HepG2 (cell line): Measurements from ENCODE around the gene KCNK10. TPM values are rescaled to one million over a fixed set of nuclear protein-coding genes. Genes with fewer than 3 reads are reported as not detected.

Experiments used
- ATAC-seq: fragments of 200-7000 bp; cut with Tn5 transposase; 3 replicates; pipeline ENCODE4 v1.9.1; 2020; ENCODE audit warnings: mild to moderate bottlenecking, moderate library complexity
- BruUV-seq: library from RNA; stranded (reverse); fragments of 400-500 nt; replicated peaks from 2 replicates; lab custom pipeline; 2021; lab: Mats Ljungman, UMichigan
- CTCF ChIA-PET: fragments of 300-600 bp; formaldehyde crosslinking; extraction: SDS; loops from one replicate; lab custom pipeline; 2021; ENCODE audit warnings: low total read pairs, inconsistent platforms, low intra/inter-chr PET ratio; lab: Yijun Ruan, JAX
- POLR2A ChIA-PET: fragments of 350-600 bp; sonication (Branson Sonifier 250); formaldehyde crosslinking; loops from one replicate; lab custom pipeline; 2020; ENCODE audit warnings: antibody characterized with exemption, inconsistent platforms; lab: Yijun Ruan, JAX
- DNase-seq: peaks from one replicate; pipeline ENCODE4 v3.0.0-alpha.2; 2015; ENCODE audit warnings: low spot score
- FAIRE-seq: peaks from 3 replicates; lab custom pipeline; 2011; peaks lifted over from hg19 to GRCh38; lab: Jason Lieb, UNC
- H2AFZ ChIP-seq: one replicate; pipeline ENCODE4 v1.6.1; 2011; ENCODE audit warnings: low read length, inconsistent platforms
- H3K27ac ChIP-seq: fragments of 300-600 bp; 3 replicates; pipeline ENCODE4 v1.8.0; 2011; ENCODE audit warnings: mixed run types, mild to moderate bottlenecking, mixed read lengths, low read length, inconsistent platforms; ENCODE audit not compliant: insufficient read depth; ENCODE audit errors: extremely low read length
- H3K27me3 ChIP-seq, 2 experiments: fragments of 200-600 bp in 1 of 2; 2 replicates in 1 of 2; 3 replicates in 1 of 2; pipeline versions ENCODE4 v1.6.0 to v1.8.0; 2011; ENCODE audit warnings: low read length in 2 of 2, mild to moderate bottlenecking in 2 of 2, moderate library complexity in 2 of 2, inconsistent platforms in 1 of 2; ENCODE audit not compliant: insufficient read depth in 2 of 2, control insufficient read depth in 1 of 2
- H3K36me3 ChIP-seq, 2 experiments: fragments of 200-600 bp in 1 of 2; replicated peaks in 1 of 2; 2 replicates in 1 of 2; 3 replicates in 1 of 2; pipeline versions ENCODE4 v1.5.1 to v1.8.0; 2011; ENCODE audit warnings: low read length in 2 of 2, inconsistent platforms in 1 of 2; ENCODE audit not compliant: insufficient read depth in 2 of 2, control insufficient read depth in 1 of 2
- H3K4me1 ChIP-seq: 2 replicates; pipeline ENCODE4 v1.5.1; 2012; ENCODE audit warnings: low read length, inconsistent platforms; ENCODE audit not compliant: insufficient read depth
- H3K4me2 ChIP-seq: 2 replicates; pipeline ENCODE4 v1.6.0; 2011; ENCODE audit warnings: low read depth, low read length, inconsistent platforms
- H3K4me3 ChIP-seq, 3 experiments: fragments of 200-600 bp in 1 of 3; sonication (generic), shearing (Covaris generic) in 1 of 3; replicated peaks in 1 of 3; 2 replicates each; pipeline ENCODE4 v1.5.1; 2011 to 2016; ENCODE audit warnings: low read length in 3 of 3, inconsistent platforms in 2 of 3, low read depth in 2 of 3, mild to moderate bottlenecking in 2 of 3, control low read depth in 1 of 3, mixed read lengths in 1 of 3; ENCODE audit not compliant: insufficient read depth in 1 of 3
- H3K79me2 ChIP-seq: one replicate; pipeline ENCODE4 v1.6.1; 2011; ENCODE audit warnings: low read length, inconsistent platforms; ENCODE audit not compliant: insufficient read depth
- H3K9ac ChIP-seq: 2 replicates; pipeline ENCODE4 v1.6.0; 2011; ENCODE audit warnings: mild to moderate bottlenecking, low read depth, low read length, inconsistent platforms; ENCODE audit not compliant: insufficient read depth
- H3K9me3 ChIP-seq: 2 replicates; pipeline ENCODE4 v1.5.1; 2012; ENCODE audit warnings: mild to moderate bottlenecking, low read length
- H4K20me1 ChIP-seq: 2 replicates; pipeline ENCODE4 v1.6.0; 2011; ENCODE audit warnings: inconsistent platforms, mild to moderate bottlenecking, low read length, moderate library complexity; ENCODE audit not compliant: insufficient read depth
- ARNT ChIP-seq: fragments of 450-650 bp; IDR thresholded peaks from 2 replicates; pipeline ENCODE4 v1.6.1; 2017
- MATR3 ChIP-seq: sonication (generic); formaldehyde crosslinking; IDR thresholded peaks from 2 replicates; pipeline ENCODE4 v1.4.0; 2020; ENCODE audit warnings: missing genetic modification reagents
- MXD3 ChIP-seq: IDR thresholded peaks from 2 replicates; pipeline ENCODE4 v1.6.1; 2016; ENCODE audit warnings: mild to moderate bottlenecking, missing biosample characterization, missing genetic modification reagents
- RFX3 ChIP-seq: IDR thresholded peaks from 2 replicates; pipeline ENCODE4 v1.6.1; 2016; ENCODE audit warnings: missing biosample characterization, missing genetic modification reagents
- ZNF746 ChIP-seq: sonication (generic); formaldehyde crosslinking; IDR thresholded peaks from 2 replicates; pipeline ENCODE4 v1.8.0; 2022; ENCODE audit warnings: mild to moderate bottlenecking, missing genetic modification reagents
- WGBS: methylation state at CpG from one replicate; pipeline ENCODE4 v1.1.6; 2017; ENCODE audit warnings: low lambda C conversion rate; 5-methylcytosine and 5-hydroxymethylcytosine counted together
- in situ Hi-C: cut with HindIII; loops from 2 replicates; pipeline ENCODE4 v1.10.0; 2017; ENCODE audit warnings: low pct_unique_long_range_greater_than_20kb; ENCODE audit not compliant: extremely low pct_ligation_motif_present
- intact Hi-C: fragments of 100-400 bp; cut with micrococcal nuclease; formaldehyde crosslinking; loops from one replicate; pipeline ENCODE4 v1.10.0; 2022; ENCODE audit not compliant: unreplicated experiment
- polyA plus RNA-seq, 8 experiments: library from polyadenylated mRNA; depleted of rRNA in 3 of 8; stranded (reverse) in 7 of 8; unstranded in 1 of 8; fragments of >200 nt; fragmentation: Illumina TruSeq in 4 of 8; extraction: Trizol in 4 of 8; gene quantifications; 2 replicates each; pipeline versions ENCODE4 v1.2.1 to v1.2.3, GENCODE V29; 2011 to 2016; ENCODE audit warnings: low read depth in 4 of 8, missing spikeins in 1 of 8, mixed read lengths in 1 of 8; ENCODE audit not compliant: insufficient read depth in 1 of 8
- total RNA-seq, 5 experiments: library from RNA; depleted of rRNA; stranded (reverse); fragments of >200 nt; fragmentation: Illumina TruSeq; extraction: Trizol; gene quantifications; 2 replicates each; pipeline ENCODE4 v1.2.3, GENCODE V29; 2016; ENCODE audit warnings: low read depth in 1 of 5
- TF ChIP-seq, protein P1 (sequence below), 2 experiments: sonication (generic) in 1 of 2; formaldehyde crosslinking in 1 of 2; IDR thresholded peaks; 2 replicates each; pipeline versions ENCODE4 v1.5.1 to v1.6.1; 2011 to 2020; ENCODE audit warnings: borderline replicate concordance in 1 of 2, low read depth in 1 of 2, low read length in 1 of 2, mild to moderate bottlenecking in 1 of 2, missing genetic modification reagents in 1 of 2, moderate library complexity in 1 of 2
- TF ChIP-seq, protein P2 (sequence below): IDR thresholded peaks from 2 replicates; pipeline ENCODE4 v1.6.1; 2012; ENCODE audit warnings: inconsistent platforms

The KCNK10 gene
- total and polyA plus RNA-seq, 2 of the 13 experiments (the other 11 are each of a cell fraction or from before 2014, with no cell fraction given) = not detected

- Histone ChIP-seq H3K4me3 (no peak overlapping the region), H3K36me3 (no peaks in the 10 kb centered on the region), H3K4me1 (peaks cover 9% of the 10 kb centered on the region; the same call in 1 of the 2 replicates), H3K9ac (no peak overlapping the region), H3K4me2 (no peak overlapping the region), H3K27me3 (peaks cover 3 to 31% of the 10 kb centered on the region in 2 experiments; a peak in 3 of 5 replicates), H3K79me2 (no peaks in the 10 kb centered on the region), H3K9me3 (no peaks in the 10 kb centered on the region), H3K27ac (no peak overlapping the region), H2AFZ (no peak overlapping the region), H4K20me1 (no peaks in the 10 kb centered on the region)
- intact Hi-C loops (no loop called here), in situ Hi-C loops (no loop called here)
- FAIRE-seq (no peak), DNase-seq (no peak), ATAC-seq (no peak)
- TF ChIP-seq ARNT (no peak), RFX3 (CRISPR knock-in tag) (no peak), MXD3 (CRISPR knock-in tag) (no peak), MATR3 (no peak), ZNF746 (no peak)
- TF ChIP-seq, protein P1, sequence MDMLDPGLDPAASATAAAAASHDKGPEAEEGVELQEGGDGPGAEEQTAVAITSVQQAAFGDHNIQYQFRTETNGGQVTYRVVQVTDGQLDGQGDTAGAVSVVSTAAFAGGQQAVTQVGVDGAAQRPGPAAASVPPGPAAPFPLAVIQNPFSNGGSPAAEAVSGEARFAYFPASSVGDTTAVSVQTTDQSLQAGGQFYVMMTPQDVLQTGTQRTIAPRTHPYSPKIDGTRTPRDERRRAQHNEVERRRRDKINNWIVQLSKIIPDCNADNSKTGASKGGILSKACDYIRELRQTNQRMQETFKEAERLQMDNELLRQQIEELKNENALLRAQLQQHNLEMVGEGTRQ (IDR thresholded peaks at IDR 0.05; ENCODE audit: low read depth, low read length) = no peak
- TF ChIP-seq, protein P1 (CRISPR knock-in tag; IDR thresholded peaks at IDR 0.05; ENCODE audit: borderline replicate concordance) = no peak
- TF ChIP-seq, protein P2, sequence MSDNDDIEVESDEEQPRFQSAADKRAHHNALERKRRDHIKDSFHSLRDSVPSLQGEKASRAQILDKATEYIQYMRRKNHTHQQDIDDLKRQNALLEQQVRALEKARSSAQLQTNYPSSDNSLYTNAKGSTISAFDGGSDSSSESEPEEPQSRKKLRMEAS = no peak
- ChIA-PET CTCF (no interaction called here), POLR2A (no interaction called here)
- BruUV-seq = no TSS peak
- 10% methylated on average over 1 of the region's 1 CpG for WGBS
Measured at GRCh38 chr14:88198446-88198845, 124.6 kb downstream of the KCNK10 start.
